Caki2 (cell line): ENCODE results near the gene MICALL2. TPM values are rescaled to one million over a fixed set of nuclear protein-coding genes. Genes with fewer than 3 reads are reported as not detected.
A peak's percentile ranks its signal among the peaks of the same experiment; 100 is the strongest.

ENCODE experiments used
- DNase-seq: peaks from one replicate; pipeline ENCODE4 v3.0.0-alpha.2; 2015; ENCODE audit warnings: low read depth
- in situ Hi-C: cut with HindIII; loops from 2 replicates; pipeline ENCODE4 v1.10.0; 2016; ENCODE audit warnings: low sequenced_read_pairs, low pct_unique_long_range_greater_than_20kb, mixed read lengths
- total RNA-seq: library from RNA; depleted of rRNA; stranded (reverse); fragments of >200 nt; shearing (Covaris generic); gene quantifications from 2 replicates; pipeline ENCODE4 v1.2.3, GENCODE V29; 2014; ENCODE audit warnings: low replicate concordance

The MICALL2 gene
- total RNA-seq, 1 experiment from 2014 or later: 13.5 TPM

- DNase-seq: no peak
- in situ Hi-C loops: no loop called here
Observed at GRCh38 chr7:1430056-1430845, 29.0 kb downstream of the MICALL2 start.

GRCh38 chr7:1428941-1429501 lies 30.2 kb downstream of the MICALL2 start:
- no peak for DNase-seq
- in situ Hi-C loops: no loop called here

DNA sequence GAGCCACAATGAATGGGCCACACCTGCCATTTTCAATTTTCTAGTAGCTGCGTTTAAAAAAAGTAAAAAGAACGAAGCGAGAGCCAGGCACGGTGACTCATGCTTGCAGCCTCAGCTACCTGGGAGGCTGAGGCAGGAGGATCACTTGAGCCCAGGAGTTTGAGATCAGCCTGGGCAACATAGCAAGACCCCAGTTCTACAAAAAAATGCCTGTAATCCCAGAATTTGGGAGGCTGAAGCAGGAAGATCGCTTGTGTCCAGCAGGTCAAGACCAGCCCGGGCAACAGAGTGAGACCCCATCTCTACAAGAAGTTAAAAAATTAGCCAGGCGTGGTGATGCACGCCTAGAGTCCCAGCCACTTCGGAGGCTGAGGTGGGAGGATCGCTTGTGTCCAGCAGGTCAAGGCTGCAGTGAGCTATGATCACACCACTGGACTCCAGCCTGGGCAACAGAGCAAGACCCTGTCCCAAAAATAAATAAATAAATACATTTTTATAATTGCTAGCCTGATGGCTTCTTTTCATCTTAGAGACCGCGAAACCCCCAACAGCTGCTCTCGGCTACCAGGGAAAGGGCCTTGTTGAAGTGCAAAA lies 32.1 kb downstream of the MICALL2 start:
- DNase-seq: no peak
- in situ Hi-C loops: no loop called here

DNA sequence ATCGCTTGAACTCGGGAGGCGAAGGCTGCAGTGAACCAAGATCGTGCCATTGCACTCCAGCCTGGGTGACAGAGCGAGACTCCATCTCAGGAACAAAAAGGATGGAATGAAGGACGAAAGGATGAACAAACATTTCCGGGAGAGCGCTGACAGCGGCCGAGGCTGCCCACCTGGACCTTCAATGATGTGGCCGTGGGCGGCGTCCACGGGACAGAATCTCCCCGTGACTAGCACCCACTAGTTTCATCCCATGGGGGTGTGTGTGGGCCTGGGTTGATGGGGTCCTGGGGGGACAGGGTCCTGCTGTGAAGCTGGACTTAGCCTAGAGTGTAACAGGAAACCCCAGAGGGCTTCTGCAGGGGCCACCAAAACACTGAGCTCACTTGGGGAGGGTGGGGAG lies 32.8 kb downstream of the MICALL2 start:
- DNase-seq: no peak
- in situ Hi-C loops: no loop called here

- in situ Hi-C loops: no loop called here
- DNase-seq: no peak
Observed at GRCh38 chr7:1425292-1426136, 33.8 kb downstream of the MICALL2 start.

GRCh38 chr7:1424041-1424440 lies 35.2 kb downstream of the MICALL2 start:
- in situ Hi-C loops: no loop called here
- DNase-seq: no peak

GRCh38 chr7:1423264-1423811 lies 35.9 kb downstream of the MICALL2 start:
- no peak for DNase-seq
- in situ Hi-C loops: no loop called here

- in situ Hi-C loops: no loop called here
- DNase-seq: no peak
Observed at GRCh38 chr7:1422512-1423263, 36.6 kb downstream of the MICALL2 start.

GRCh38 chr7:1421946-1422345 lies 37.3 kb downstream of the MICALL2 start:
- in situ Hi-C loops: no loop called here
- DNase-seq: no peak

- in situ Hi-C loops: no loop called here
Observed at GRCh38 chr7:1421020-1421790, 38.1 kb downstream of the MICALL2 start.

DNA sequence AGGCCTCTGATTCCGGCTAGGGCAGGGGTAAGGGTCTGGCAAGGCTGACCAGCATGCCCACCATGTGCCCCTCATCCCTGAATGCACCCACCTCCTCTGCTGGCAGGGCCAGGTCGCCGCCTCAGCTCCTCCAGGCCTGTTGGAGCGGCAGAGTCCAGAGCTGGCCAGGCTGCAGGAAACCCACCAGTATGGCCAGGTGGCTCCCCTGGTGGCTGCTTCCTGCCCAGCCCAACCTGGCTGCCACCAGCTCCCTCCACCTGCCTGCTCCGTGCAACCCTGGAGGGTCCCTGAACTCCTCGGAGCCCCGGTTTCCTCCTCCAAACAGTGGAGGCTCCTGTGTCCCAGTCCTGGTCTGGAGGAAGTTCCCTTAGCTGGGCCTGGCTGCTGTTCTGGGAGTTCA lies 39.6 kb downstream of the MICALL2 start:
- no peak for DNase-seq
- in situ Hi-C loops: no loop called here

More at GRCh38 chr7:1421020-1421790, 38.1 kb downstream of the MICALL2 start:
- no peak for DNase-seq

DNA sequence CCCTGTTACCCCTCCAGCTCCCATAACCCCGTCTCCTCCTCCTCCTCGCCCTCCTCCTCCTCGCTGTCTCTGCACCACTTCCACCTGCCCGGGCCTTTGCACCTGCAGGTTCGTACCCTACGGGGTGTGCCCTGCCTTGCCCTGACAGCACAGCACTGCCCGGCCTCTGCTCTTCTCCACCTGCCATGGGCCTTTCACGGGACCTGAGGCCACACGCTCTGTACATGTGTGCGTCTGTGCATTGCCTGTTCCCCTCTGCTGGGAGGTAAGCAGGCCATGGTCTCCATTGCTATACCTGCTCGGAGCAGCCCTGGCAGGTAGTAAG lies 40.0 kb downstream of the MICALL2 start:
- no peak for DNase-seq
- in situ Hi-C loops: no loop called here

DNA sequence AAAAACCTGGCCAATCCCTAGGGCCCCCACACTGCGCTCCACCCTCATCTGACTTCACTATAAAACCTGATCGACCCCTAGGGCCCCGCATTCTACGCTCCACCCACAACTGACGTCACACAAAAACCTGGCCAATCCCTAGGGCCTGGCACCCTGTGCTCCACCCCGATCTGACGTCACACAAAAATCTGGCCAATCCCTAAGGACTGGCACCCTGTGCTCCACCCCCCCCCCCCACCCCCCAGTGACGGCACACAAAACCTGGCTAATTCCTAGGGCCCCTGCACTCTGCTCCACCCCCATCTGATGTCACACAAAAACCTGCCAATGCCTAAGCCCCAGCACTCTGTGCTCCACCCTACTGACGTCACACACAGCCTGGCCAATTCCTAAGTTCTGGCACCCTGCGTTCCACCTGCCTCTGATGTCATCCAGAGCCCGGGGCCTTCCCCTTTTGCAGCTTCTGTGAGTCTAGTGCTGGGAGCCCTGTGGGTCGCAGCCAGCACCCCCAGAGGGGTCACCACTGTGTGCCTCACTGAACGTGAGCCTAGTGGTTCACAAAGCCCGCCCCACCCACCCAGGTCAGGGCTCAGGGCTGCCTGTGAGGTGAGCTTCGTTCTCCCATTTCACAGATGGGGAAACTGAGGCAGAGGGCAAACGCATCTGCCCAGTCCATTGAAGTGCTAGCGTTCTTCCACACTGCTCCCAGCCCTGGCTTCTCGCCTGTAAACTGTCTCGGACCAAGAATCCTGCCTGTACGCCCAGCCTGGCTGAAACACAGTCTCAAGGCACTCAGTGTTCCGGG lies 40.6 kb downstream of the MICALL2 start:
- DNase-seq: peak; percentile 87
- in situ Hi-C loops: no loop called here

DNA sequence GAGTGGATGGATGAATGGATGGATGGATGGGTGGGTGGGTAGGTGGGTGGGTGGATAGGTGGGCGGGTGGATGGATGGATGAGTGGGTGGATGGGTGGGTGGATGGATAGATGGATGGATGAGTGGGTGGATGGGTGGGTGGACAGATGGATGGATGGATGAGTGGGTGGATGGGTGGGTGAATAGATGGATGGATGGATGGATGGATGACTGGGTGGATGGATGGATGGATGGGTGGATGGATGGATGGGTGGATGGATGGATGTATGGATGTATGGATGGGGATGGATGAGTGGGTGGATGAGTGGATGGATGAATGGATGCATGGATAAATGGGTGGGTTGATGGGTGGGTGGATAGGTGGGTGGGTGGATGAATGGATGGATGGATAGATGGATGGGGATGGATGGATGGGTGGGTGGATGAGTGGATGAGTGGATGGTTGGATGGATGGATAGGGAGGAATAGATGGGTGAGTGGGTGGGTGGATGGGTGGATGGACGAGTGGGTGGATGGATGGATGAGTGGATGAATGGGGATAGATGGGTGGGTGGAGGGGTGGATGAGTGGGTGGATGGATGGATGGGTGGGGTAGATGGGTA lies 43.8 kb downstream of the MICALL2 start:
- no peak for DNase-seq
- in situ Hi-C loops: no loop called here

DNA sequence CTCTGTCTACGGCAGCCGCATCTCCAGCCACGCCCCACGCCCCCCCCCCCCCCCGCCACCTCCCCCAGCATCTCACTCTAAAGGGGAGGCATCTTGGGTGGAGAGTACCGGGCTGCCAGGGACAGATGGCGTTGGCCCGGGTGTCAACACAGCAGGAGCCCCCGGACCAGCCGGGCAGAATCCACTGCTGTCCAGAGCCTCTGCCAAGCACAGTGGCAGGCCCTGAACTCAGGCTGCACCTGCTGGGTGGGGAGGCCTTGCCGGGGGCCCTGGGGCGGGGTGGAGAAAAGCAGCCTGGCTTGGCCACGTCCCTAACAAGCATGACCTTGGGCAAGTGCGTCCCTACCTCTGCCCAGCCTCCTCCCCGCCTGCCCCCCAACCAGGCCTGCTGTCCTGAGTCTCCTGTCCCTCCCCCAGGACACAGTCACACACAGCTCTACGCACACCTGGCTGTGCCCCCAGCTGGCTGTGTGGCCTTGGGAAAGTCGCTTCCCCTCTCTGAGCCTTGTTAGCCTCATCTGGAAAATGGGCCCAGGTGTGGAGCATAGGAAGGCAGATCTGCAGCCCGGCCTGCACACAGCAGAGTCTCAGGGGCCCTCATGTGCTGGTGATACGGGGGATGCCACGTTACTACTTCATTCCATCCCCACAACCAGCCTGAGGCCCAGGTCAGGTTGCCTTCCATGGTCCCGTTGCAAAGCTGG lies 45.2 kb downstream of the MICALL2 start:
- in situ Hi-C loops: no loop called here
- no peak for DNase-seq
